Ascending aorta (tissue), 2 donors: ENCODE data around the gene FAM162B. TPM values are rescaled to one million over a fixed set of nuclear protein-coding genes. Genes with fewer than 3 reads are reported as not detected.

ENCODE experiments used
- DNase-seq, 2 donors: peaks; one replicate each; pipeline ENCODE4 v3.0.0-alpha.2; 2019; ENCODE audit warnings: low spot score in 2 of 2
- H3K27ac ChIP-seq, 2 donors: fragments of 200-600 bp; sonication (generic); one replicate each; pipeline ENCODE4 v1.5.1; 2016 to 2017; ENCODE audit warnings: mild to moderate bottlenecking in 1 of 2
- H3K27me3 ChIP-seq: fragments of 200-600 bp; sonication (generic); one replicate; pipeline ENCODE4 v1.5.1; 2017
- H3K36me3 ChIP-seq, 2 donors: fragments of 200-600 bp; sonication (generic); one replicate each; pipeline ENCODE4 v1.5.1; 2016
- H3K4me1 ChIP-seq, 2 donors: fragments of 200-600 bp; sonication (generic); one replicate each; pipeline ENCODE4 v1.5.1; 2016 to 2017; ENCODE audit warnings: mild to moderate bottlenecking in 1 of 2
- H3K4me3 ChIP-seq, 2 donors: fragments of 200-600 bp; sonication (generic); one replicate each; pipeline ENCODE4 v1.5.1; 2016 to 2017; ENCODE audit warnings: mild to moderate bottlenecking in 1 of 2
- H3K9me3 ChIP-seq, 2 donors: fragments of 200-600 bp; sonication (generic); one replicate each; pipeline ENCODE4 v1.5.1; 2016
- intact Hi-C: fragments of 100-400 bp; cut with DNase I; formaldehyde crosslinking; loops from one replicate; pipeline ENCODE4 v1.15.1; 2023
- total RNA-seq: library from RNA; depleted of rRNA; stranded (reverse); fragments of >200 nt; gene quantifications from one replicate; pipeline ENCODE4 v1.1.0, GENCODE V29; 2016
- TF ChIP-seq, protein P1 (sequence below), 3 experiments: fragments of 200-600 bp in 2 of 3; fragments of 450-650 bp in 1 of 3; sonication (generic) in 2 of 3; IDR thresholded peaks; one replicate each; pipeline ENCODE4 v1.5.1; 2016 to 2019; ENCODE audit warnings: antibody characterized with exemption in 3 of 3, mild to moderate bottlenecking in 1 of 3, moderate library complexity in 1 of 3

The FAM162B gene
- total RNA-seq, 1 donor from 2014 or later, result not detected

DNA sequence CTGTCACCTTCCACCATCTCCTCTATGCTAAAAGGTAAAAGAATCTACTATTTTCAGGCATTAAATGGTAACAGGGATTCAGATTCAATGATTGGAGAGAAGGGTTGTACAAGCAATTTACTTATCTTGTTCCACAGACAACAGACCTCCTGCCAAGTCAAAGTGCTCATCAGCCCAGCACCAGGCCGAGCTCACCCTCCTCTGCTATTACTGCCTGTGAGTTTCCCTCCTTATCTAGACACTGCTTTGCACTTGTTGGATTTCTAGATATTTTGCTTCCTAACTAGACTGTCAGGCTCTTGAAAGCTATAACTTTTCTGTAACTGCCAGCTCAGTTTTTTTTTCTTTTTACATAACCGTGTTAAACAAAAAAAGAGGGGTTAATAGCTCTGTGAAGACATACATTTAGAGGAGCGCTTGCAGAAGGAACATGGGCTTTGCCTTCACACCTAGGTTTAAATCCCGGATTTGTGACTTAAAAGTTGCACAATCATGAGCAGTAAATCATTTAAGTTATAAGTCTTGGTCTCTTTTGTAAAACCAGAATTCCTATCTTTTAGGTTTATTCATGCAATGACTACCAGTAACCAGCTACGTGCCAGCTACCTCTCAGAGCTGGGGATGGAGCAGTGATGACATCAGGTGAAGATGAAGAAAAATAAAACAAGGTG is 1.1 kb upstream of the FAM162B start:
- peaks cover 2% of the 10 kb centered on the region for H3K27me3 ChIP-seq
- H3K27ac ChIP-seq, result no peak overlapping the region
- no peak for DNase-seq
- no peak overlapping the region for H3K4me3 ChIP-seq
- intact Hi-C loops, result no loop called here
- H3K4me1 ChIP-seq, result peaks cover 0 to 5% of the 10 kb centered on the region in 2 donors
- no peaks in the 10 kb centered on the region for H3K36me3 ChIP-seq
- H3K9me3 ChIP-seq, result no peaks in the 10 kb centered on the region
- TF ChIP-seq, protein P1, sequence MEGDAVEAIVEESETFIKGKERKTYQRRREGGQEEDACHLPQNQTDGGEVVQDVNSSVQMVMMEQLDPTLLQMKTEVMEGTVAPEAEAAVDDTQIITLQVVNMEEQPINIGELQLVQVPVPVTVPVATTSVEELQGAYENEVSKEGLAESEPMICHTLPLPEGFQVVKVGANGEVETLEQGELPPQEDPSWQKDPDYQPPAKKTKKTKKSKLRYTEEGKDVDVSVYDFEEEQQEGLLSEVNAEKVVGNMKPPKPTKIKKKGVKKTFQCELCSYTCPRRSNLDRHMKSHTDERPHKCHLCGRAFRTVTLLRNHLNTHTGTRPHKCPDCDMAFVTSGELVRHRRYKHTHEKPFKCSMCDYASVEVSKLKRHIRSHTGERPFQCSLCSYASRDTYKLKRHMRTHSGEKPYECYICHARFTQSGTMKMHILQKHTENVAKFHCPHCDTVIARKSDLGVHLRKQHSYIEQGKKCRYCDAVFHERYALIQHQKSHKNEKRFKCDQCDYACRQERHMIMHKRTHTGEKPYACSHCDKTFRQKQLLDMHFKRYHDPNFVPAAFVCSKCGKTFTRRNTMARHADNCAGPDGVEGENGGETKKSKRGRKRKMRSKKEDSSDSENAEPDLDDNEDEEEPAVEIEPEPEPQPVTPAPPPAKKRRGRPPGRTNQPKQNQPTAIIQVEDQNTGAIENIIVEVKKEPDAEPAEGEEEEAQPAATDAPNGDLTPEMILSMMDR (IDR thresholded peaks at IDR 0.05), result no peak

DNA sequence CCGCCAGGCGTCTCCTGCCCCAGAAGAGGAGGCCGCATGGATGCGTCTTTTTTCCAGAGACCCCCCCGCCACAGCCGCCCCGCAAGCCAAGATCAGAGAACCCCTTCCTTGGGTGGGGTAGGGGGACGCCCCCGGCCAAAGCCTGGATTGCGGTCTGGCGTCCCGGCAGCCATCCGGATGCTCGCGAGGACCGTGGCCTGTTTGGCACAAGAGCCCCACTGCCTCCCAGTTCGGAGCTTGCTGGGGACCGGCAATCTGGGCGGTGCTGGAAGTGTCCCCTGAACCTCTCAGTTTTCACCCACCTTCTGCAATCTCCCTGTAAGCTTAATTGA is 924 bp downstream of the FAM162B start:
- H3K27ac ChIP-seq, result no peak overlapping the region

DNA sequence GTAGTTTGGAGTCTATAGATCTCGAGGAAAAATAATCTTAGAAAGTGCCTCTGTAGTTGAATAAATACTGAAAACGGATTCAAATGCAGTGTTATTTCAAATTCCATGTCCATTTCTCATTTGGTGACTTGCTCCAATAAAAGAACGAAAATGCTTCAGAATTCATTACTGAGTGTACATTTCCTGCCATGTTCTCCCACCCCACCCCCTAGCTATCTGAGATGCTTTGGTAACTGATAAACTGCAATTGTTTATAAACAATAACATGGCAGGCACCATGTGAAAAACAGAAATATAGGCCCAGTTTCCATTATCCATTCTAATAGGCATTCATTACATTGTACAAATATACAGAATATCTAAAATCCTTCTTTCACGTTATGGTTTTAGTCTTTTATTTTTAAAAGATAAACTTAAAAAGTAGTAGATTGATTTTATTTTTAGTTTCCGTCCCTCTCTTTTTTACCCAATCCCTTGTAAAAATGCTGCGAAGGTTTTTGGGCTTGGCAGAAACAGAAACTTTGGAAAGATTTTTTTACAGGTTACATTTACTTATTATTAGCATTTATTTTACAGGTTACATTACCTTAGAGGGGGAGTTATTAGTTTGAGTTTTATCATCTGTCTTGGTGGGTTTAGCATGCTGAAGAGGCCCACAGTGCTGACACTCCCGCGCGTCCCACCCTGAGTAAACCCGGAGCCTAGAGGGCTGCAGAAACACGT is 1.5 kb downstream of the FAM162B start:
- Histone ChIP-seq H3K9me3 (no peaks in the 10 kb centered on the region), H3K36me3 (no peaks in the 10 kb centered on the region), H3K27me3 (peaks cover 2% of the 10 kb centered on the region), H3K4me1 (peaks cover 0 to 5% of the 10 kb centered on the region in 2 donors), H3K4me3 (peak overlapping the region; percentile 56 to 64), H3K27ac (no peak overlapping the region)
- TF ChIP-seq, protein P1 (IDR thresholded peaks at IDR 0.05), result no peak
- no peak for DNase-seq
- intact Hi-C loops, result no loop called here

More for the DNA sequence above, 924 bp downstream of the FAM162B start:
- intact Hi-C loops, result no loop called here
- Histone ChIP-seq H3K27me3 (peaks cover 2% of the 10 kb centered on the region), H3K9me3 (no peaks in the 10 kb centered on the region), H3K4me3 (peak overlapping the region; percentile 56 to 64), H3K4me1 (peaks cover 0 to 5% of the 10 kb centered on the region in 2 donors), H3K36me3 (no peaks in the 10 kb centered on the region)
- DNase-seq, result no peak
- TF ChIP-seq, protein P1 (IDR thresholded peaks at IDR 0.05), result no peak

DNA sequence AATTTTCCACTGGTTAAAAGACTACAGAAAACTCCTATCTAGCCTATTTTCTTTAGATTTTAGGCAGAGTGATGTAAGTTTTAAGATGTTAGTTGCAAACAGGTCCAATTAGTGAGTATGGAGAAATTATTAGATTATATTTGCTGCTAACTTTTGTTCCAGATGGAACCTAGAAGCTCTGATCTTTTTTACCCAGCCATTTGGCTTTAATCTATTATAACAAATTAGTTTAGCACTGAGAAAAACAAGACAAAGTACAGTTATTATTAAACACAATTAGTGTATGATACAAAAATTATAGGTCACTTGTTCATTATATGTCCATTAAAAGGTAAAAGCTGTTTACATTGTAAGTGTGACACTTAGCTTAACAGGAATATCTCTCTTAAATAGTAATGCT is 2.5 kb downstream of the FAM162B start:
- intact Hi-C loops, result no loop called here
- peaks cover 0 to 5% of the 10 kb centered on the region in 2 donors for H3K4me1 ChIP-seq
- no peak for DNase-seq
- H3K27ac ChIP-seq, result no peak overlapping the region
- no peaks in the 10 kb centered on the region for H3K36me3 ChIP-seq
- no peak overlapping the region for H3K4me3 ChIP-seq
- TF ChIP-seq, protein P1 (IDR thresholded peaks at IDR 0.05), result no peak
- H3K9me3 ChIP-seq, result no peaks in the 10 kb centered on the region
- H3K27me3 ChIP-seq, result peaks cover 2% of the 10 kb centered on the region

DNA sequence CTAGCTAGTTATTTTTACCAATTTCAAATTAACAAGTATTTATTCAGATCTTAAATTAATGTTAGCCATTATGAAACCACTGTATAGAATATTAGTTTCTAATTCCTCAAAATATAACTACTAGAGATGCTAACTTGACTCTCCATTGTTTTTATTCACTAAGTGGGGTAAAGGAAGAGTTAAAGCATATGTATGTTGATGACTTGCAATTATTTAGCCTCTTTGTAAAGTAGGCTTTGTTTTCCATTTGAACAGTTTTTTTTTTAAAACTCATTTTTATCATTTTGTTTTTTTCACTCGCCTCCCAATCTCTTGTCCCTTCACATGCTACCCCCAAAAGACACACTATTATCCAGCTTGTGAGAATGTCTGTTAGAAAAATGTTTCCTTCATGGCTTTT is 3.3 kb downstream of the FAM162B start:
- Histone ChIP-seq H3K4me3 (no peak overlapping the region), H3K27me3 (peaks cover 2% of the 10 kb centered on the region), H3K4me1 (peaks cover 0 to 5% of the 10 kb centered on the region in 2 donors), H3K27ac (no peak overlapping the region), H3K36me3 (no peaks in the 10 kb centered on the region), H3K9me3 (no peaks in the 10 kb centered on the region)
- TF ChIP-seq, protein P1 (IDR thresholded peaks at IDR 0.05), result no peak
- DNase-seq, result no peak
- intact Hi-C loops, result no loop called here
